Vagina (tissue), 2 donors: ENCODE results near the gene HHATL. TPM values are rescaled to one million over a fixed set of nuclear protein-coding genes. Genes with fewer than 3 reads are reported as not detected.

Experiments used
- DNase-seq, 2 donors: peaks; one replicate each; pipeline ENCODE4 v3.0.0-alpha.2; 2017; ENCODE audit errors: extremely low spot score in 2 of 2
- H3K27ac ChIP-seq: fragments of 200-600 bp; sonication (generic); one replicate; pipeline ENCODE4 v1.5.1; 2019
- H3K27me3 ChIP-seq: fragments of 200-600 bp; sonication (generic); one replicate; pipeline ENCODE4 v1.5.1; 2019
- H3K36me3 ChIP-seq, 2 donors: fragments of 200-600 bp; sonication (generic); one replicate each; pipeline ENCODE4 v1.5.1; 2017 to 2019
- H3K4me1 ChIP-seq: fragments of 200-600 bp; sonication (generic); one replicate; pipeline ENCODE4 v1.5.1; 2019
- H3K4me3 ChIP-seq, 2 donors: fragments of 200-600 bp; sonication (generic); 1 replicate in 1 of 2; 2 replicates in 1 of 2; pipeline ENCODE4 v1.5.1; 2016 to 2019
- H3K9me3 ChIP-seq: fragments of 200-600 bp; sonication (generic); one replicate; pipeline ENCODE4 v1.5.1; 2019
- CTCF ChIP-seq, 3 experiments: fragments of 450-650 bp in 2 of 3; fragments of 200-600 bp in 1 of 3; sonication (generic) in 1 of 3; IDR thresholded peaks; one replicate each; pipeline ENCODE4 v1.5.1; 2017 to 2019; ENCODE audit warnings: antibody characterized with exemption in 3 of 3, mild to moderate bottlenecking in 2 of 3, moderate library complexity in 2 of 3
- POLR2A ChIP-seq, 2 donors: fragments of 450-650 bp; IDR thresholded peaks; one replicate each; pipeline ENCODE4 v1.6.1; 2017; ENCODE audit warnings: antibody characterized with exemption in 2 of 2, mild to moderate bottlenecking in 2 of 2, moderate library complexity in 2 of 2
- POLR2AphosphoS5 ChIP-seq, 2 donors: sonication (generic); formaldehyde crosslinking; IDR thresholded peaks; one replicate each; pipeline ENCODE4 v1.9.0; 2017; ENCODE audit warnings: antibody characterized with exemption in 2 of 2, mild to moderate bottlenecking in 2 of 2, low read depth in 1 of 2; ENCODE audit not compliant: insufficient read depth in 1 of 2
- intact Hi-C: fragments of 100-400 bp; cut with DNase I; formaldehyde crosslinking; loops from one replicate; pipeline ENCODE4 v1.15.1; 2023
- total RNA-seq: library from RNA; depleted of rRNA; stranded (reverse); fragments of >200 nt; gene quantifications from one replicate; pipeline ENCODE4 v1.2.3, GENCODE V29; 2016

HHATL gene
- total RNA-seq, 1 donor from 2014 or later = not detected

DNA sequence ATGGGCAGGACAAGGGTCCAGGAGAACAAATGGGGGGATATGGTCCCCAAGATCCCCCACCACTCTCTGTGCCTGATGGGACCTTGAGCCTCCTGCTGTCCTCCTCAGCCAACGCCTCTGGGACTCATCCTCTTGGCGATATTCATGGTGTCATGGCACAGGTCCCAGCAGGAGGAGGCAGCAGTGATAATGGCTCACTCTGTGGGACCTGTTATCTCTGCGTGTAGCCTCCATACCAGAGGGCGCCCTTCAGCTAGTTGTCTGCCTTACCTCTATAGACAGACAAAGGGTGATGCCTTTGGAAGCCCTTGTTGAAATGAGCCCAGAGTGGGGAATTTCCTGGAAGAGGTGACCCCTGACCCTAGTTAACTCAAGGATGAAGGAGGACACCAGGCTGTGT, 41.7 kb downstream of the HHATL start:
- H3K4me1 ChIP-seq = peaks cover 43% of the 10 kb centered on the region
- intact Hi-C loops = no loop called here

GRCh38 chr3:42660131-42660715, 42.4 kb downstream of the HHATL start:
- DNase-seq = no peak
- no peak overlapping the region for H3K4me3 ChIP-seq
- no peaks in the 10 kb centered on the region for H3K27me3 ChIP-seq
- intact Hi-C loops = no loop called here
- TF ChIP-seq POLR2A (IDR thresholded peaks at IDR 0.05) = no peak
- TF ChIP-seq CTCF (IDR thresholded peaks at IDR 0.05) = no peak
- TF ChIP-seq POLR2AphosphoS5 (IDR thresholded peaks at IDR 0.05; ENCODE audit: insufficient read depth in 1 of 2, low read depth in 1 of 2) = no peak
- H3K9me3 ChIP-seq = no peaks in the 10 kb centered on the region
- H3K27ac ChIP-seq = peak overlapping the region; percentile 44
- peaks cover 0 to 7% of the 10 kb centered on the region in 2 donors for H3K36me3 ChIP-seq
- peaks cover 43% of the 10 kb centered on the region for H3K4me1 ChIP-seq

More for the DNA sequence above, 41.7 kb downstream of the HHATL start:
- Histone ChIP-seq H3K27me3 (no peaks in the 10 kb centered on the region), H3K36me3 (peaks cover 0 to 7% of the 10 kb centered on the region in 2 donors), H3K9me3 (no peaks in the 10 kb centered on the region), H3K27ac (no peak overlapping the region), H3K4me3 (no peak overlapping the region)
- no peak for TF ChIP-seq POLR2AphosphoS5 (IDR thresholded peaks at IDR 0.05; ENCODE audit: insufficient read depth in 1 of 2, low read depth in 1 of 2)
- no peak for TF ChIP-seq CTCF (IDR thresholded peaks at IDR 0.05)
- no peak for TF ChIP-seq POLR2A (IDR thresholded peaks at IDR 0.05)
- DNase-seq = peak in 1 of 2 donors; percentile 86

- H3K4me1 ChIP-seq = peaks cover 45% of the 10 kb centered on the region
- H3K36me3 ChIP-seq = peaks cover 0 to 7% of the 10 kb centered on the region in 2 donors
- DNase-seq = peak in 1 of 2 donors; percentile 83
- H3K4me3 ChIP-seq = no peak overlapping the region
- no peaks in the 10 kb centered on the region for H3K9me3 ChIP-seq
- H3K27me3 ChIP-seq = no peaks in the 10 kb centered on the region
- TF ChIP-seq POLR2AphosphoS5 (IDR thresholded peaks at IDR 0.05; ENCODE audit: insufficient read depth in 1 of 2, low read depth in 1 of 2) (no peak), POLR2A (IDR thresholded peaks at IDR 0.05) (no peak), CTCF (IDR thresholded peaks at IDR 0.05) (no peak)
- intact Hi-C loops = no loop called here
- peak overlapping the region; percentile 44 for H3K27ac ChIP-seq
These were observed 43.0 kb downstream of the HHATL start for GRCh38 chr3:42659451-42660130.

DNA sequence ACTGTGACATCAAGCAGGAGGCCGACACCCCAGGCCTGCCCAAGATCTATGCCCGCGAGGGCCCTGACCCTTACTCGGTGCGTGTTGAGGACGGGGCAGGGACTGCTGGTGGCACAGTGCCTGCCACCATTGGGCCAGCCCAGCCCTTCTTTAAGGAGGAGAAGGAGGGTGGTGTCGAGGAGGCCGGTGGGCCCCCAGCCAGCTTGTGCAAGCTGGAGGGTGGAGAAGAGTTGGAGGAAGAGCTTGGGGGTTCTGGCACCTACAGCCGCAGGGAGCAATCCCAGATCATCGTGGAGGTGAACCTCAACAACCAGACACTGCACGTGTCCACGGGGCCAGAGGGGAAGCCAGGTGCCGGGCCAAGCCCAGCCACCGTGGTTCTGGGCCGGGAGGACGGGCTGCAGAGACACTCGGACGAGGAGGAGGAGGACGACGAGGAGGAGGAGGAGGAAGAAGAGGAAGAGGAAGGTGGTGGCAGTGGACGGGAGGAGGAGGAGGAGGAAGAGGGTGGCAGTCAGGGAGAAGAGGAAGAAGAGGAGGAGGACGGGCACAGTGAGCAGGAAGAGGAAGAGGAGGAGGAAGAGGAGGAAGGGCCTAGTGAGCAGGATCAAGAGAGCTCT, 43.7 kb downstream of the HHATL start:
- Histone ChIP-seq H3K4me3 (no peak overlapping the region), H3K27ac (peak overlapping the region; percentile 44), H3K27me3 (no peaks in the 10 kb centered on the region), H3K9me3 (no peaks in the 10 kb centered on the region), H3K4me1 (peaks cover 45% of the 10 kb centered on the region), H3K36me3 (peaks cover 0 to 7% of the 10 kb centered on the region in 2 donors)
- TF ChIP-seq POLR2A (IDR thresholded peaks at IDR 0.05) (no peak), CTCF (IDR thresholded peaks at IDR 0.05) (no peak), POLR2AphosphoS5 (IDR thresholded peaks at IDR 0.05; ENCODE audit: insufficient read depth in 1 of 2, low read depth in 1 of 2) (no peak)
- intact Hi-C loops = no loop called here
- peak in 1 of 2 donors; percentile 86 for DNase-seq
